Adrenal gland (tissue), 12 donors: ENCODE data around the gene IRX5. TPM values are rescaled to one million over a fixed set of nuclear protein-coding genes. Genes with fewer than 3 reads are reported as not detected.

ENCODE experiments used
- DNase-seq, 7 donors: peaks; one replicate each; pipeline ENCODE4 v3.0.0-alpha.2; 2019 to 2020
- H3K27ac ChIP-seq, 5 donors: fragments of 200-600 bp; sonication (generic) in 4 of 5; 1 replicate in 3 of 5; 2 replicates in 2 of 5; pipeline versions ENCODE4 v1.5.1 to v1.8.0; 2016 to 2020; ENCODE audit warnings: mild to moderate bottlenecking in 1 of 5
- H3K27me3 ChIP-seq: fragments of 200-600 bp; 2 replicates; pipeline ENCODE4 v1.8.0; 2021
- H3K36me3 ChIP-seq, 2 donors: fragments of 200-600 bp; replicated peaks in 1 of 2; 1 replicate in 1 of 2; 2 replicates in 1 of 2; pipeline versions ENCODE4 v1.5.1 to v1.8.0; 2018 to 2022
- H3K4me1 ChIP-seq, 2 donors: fragments of 200-600 bp; replicated peaks in 1 of 2; 1 replicate in 1 of 2; 2 replicates in 1 of 2; pipeline versions ENCODE4 v1.5.1 to v1.8.0; 2018 to 2021
- H3K4me3 ChIP-seq, 4 donors: fragments of 200-600 bp; sonication (generic) in 3 of 4; one replicate each; pipeline ENCODE4 v1.5.1; 2016 to 2018
- H3K9me3 ChIP-seq, 3 donors: fragments of 200-600 bp; sonication (generic) in 1 of 3; replicated peaks in 1 of 3; 1 replicate in 2 of 3; 2 replicates in 1 of 3; pipeline versions ENCODE4 v1.5.1 to v1.8.0; 2016 to 2021
- POLR2A ChIP-seq, 2 donors: fragments of 450-650 bp; IDR thresholded peaks; one replicate each; pipeline ENCODE4 v1.6.1; 2017; ENCODE audit warnings: antibody characterized with exemption in 2 of 2, mild to moderate bottlenecking in 2 of 2, moderate library complexity in 1 of 2
- WGBS, 4 donors: extraction: QIAGEN DNeasy Blood & Tissue Kit in 2 of 4; methylation state at CpG; one replicate each; pipeline versions ENCODE4 v1.1.5 to v1.1.7; 2013 to 2017; 5-methylcytosine and 5-hydroxymethylcytosine counted together
- intact Hi-C, 2 donors: fragments of 100-400 bp; cut with DNase I; formaldehyde crosslinking; loops; one replicate each; pipeline versions ENCODE4 v1.14.1 to v1.15.0; 2022 to 2023
- polyA plus RNA-seq, 3 donors: library from polyadenylated mRNA; stranded (reverse); fragments of 200-250 nt in 2 of 3; fragments of 350-450 nt in 1 of 3; fragmentation: Illumina TruSeq in 1 of 3; extraction: RNeasy Lipid Tissue Mini Kit (QIAGEN cat#74804) in 1 of 3; gene quantifications; one replicate each; pipeline ENCODE4 v1.2.3, GENCODE V29; 2013 to 2014
- total RNA-seq, 9 donors: library from RNA; depleted of rRNA in 4 of 9; stranded (reverse); fragments of >200 nt in 4 of 9; fragments of 120-200 nt in 1 of 9; fragmentation: NEBNext Ultra II Directional in 1 of 9; extraction: Animal tissue kit (Norgen Biotek cat#: 25700) in 1 of 9; gene quantifications; one replicate each; pipeline versions ENCODE4 v1.1.0 to v1.2.4, GENCODE V29; 2013 to 2023
- TF ChIP-seq, protein P1 (sequence below), 6 experiments: fragments of 450-650 bp in 4 of 6; fragments of 200-600 bp in 2 of 6; sonication (generic) in 1 of 6; IDR thresholded peaks; 1 replicate in 5 of 6; 2 replicates in 1 of 6; pipeline versions ENCODE4 v1.5.1 to v1.8.0; 2016 to 2021; ENCODE audit warnings: antibody characterized with exemption in 6 of 6, mild to moderate bottlenecking in 2 of 6, moderate library complexity in 1 of 6
- donor health status: healthy with polysubstance abuse.
- donor health status: Bipolar disorder and iron deficiency.
- donor health status: DM: yes; HTN: yes; CAD: no.
- donor health status: DM: no; HTN: no; CAD: no.
- donor health status: DM: no; HTN: no; CAD: no.
- donor health status: DM: yes; HTN: yes; CAD: no.

Gene IRX5
- total and polyA plus RNA-seq, 12 donors: 0.29 to 4.2 (median 1.3) TPM

DNA sequence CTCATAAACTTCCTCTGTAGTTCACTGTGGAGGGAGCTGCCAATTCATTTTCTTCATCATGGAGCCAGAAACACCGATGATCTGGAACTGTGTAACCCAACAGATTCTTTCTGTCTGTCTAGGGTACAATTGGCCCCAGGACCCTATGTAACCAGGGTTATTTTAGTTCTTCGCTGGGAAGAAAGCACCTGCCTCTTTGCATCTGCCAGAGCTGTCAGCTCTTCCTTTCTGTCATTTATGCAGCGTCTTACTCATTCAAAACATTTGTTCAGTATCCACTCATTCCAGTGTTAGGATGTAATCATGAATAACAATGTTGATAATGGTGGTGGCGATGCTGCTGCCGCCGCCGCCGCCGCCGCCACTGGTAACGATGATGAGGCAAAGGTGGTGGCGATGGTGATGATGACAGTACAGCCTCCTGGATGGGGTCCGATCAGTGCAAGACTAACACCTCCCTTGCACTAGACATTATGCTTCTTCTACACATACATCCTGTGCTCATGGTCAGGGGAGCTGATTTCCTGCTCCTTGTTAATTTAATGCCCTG is 46.1 kb downstream of the IRX5 start:
- no peaks in the 10 kb centered on the region for H3K9me3 ChIP-seq
- TF ChIP-seq, protein P1, sequence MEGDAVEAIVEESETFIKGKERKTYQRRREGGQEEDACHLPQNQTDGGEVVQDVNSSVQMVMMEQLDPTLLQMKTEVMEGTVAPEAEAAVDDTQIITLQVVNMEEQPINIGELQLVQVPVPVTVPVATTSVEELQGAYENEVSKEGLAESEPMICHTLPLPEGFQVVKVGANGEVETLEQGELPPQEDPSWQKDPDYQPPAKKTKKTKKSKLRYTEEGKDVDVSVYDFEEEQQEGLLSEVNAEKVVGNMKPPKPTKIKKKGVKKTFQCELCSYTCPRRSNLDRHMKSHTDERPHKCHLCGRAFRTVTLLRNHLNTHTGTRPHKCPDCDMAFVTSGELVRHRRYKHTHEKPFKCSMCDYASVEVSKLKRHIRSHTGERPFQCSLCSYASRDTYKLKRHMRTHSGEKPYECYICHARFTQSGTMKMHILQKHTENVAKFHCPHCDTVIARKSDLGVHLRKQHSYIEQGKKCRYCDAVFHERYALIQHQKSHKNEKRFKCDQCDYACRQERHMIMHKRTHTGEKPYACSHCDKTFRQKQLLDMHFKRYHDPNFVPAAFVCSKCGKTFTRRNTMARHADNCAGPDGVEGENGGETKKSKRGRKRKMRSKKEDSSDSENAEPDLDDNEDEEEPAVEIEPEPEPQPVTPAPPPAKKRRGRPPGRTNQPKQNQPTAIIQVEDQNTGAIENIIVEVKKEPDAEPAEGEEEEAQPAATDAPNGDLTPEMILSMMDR (IDR thresholded peaks at IDR 0.05): no peak
- TF ChIP-seq POLR2A (IDR thresholded peaks at IDR 0.05): no peak
- no peak for DNase-seq
- no peak overlapping the region for H3K4me3 ChIP-seq
- 88 to 95% (median 91%) methylated on average over 13 of the region's 13 CpGs for WGBS, 4 donors
- H3K27me3 ChIP-seq: no peaks in the 10 kb centered on the region
- H3K4me1 ChIP-seq: no peaks in the 10 kb centered on the region
- H3K36me3 ChIP-seq: no peaks in the 10 kb centered on the region
- intact Hi-C loops: no loop called here
- H3K27ac ChIP-seq: no peak overlapping the region

DNA sequence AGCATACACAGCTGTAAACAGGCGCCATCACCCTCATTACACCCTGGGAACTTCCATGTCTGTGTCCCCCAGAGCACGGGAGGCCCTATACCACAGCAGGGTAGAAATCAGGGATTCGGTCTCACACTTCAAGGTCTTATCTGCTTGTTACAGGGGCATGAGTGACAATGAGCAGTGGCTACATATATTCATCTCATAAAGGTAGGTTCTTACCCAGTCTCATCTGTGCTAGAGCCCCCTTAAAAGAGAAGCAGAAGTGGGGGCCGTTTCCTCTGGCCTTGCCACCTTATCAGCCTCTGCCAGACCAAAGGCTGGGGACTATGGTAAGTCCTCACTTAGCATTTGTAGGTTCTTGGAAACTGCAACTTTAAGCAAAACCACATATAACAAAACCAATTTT is 46.5 kb downstream of the IRX5 start:
- 38 to 50% (median 43%) methylated on average over 2 to 4 of the region's 4 CpGs for WGBS, 4 donors
- Histone ChIP-seq H3K4me3 (no peak overlapping the region), H3K9me3 (no peaks in the 10 kb centered on the region), H3K4me1 (no peaks in the 10 kb centered on the region), H3K27me3 (no peaks in the 10 kb centered on the region), H3K36me3 (no peaks in the 10 kb centered on the region), H3K27ac (no peak overlapping the region)
- TF ChIP-seq, protein P1 (IDR thresholded peaks at IDR 0.05): no peak
- no peak for TF ChIP-seq POLR2A (IDR thresholded peaks at IDR 0.05)
- no peak for DNase-seq
- intact Hi-C loops: no loop called here

DNA sequence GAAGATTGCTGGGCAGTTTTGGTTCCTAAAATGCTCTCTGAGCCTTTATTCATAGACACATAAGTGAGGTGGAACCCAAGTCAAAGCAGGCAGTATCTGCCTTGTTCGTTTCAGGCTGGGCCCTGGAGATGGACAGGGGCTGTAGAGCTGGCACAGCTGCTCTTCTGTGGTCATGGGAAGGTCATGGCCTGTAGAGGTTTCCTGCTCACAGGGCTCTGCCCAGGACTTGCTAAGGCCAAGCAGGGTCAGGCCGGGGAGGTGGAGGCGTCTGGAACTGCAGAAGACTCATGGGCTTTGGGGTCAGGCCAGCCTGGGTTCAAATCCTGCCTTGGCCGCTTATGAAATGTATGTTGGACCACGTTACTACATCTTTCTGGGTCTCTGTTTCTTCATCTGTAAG is 50.2 kb downstream of the IRX5 start:
- Histone ChIP-seq H3K9me3 (no peaks in the 10 kb centered on the region), H3K36me3 (no peaks in the 10 kb centered on the region), H3K4me1 (no peaks in the 10 kb centered on the region), H3K27me3 (no peaks in the 10 kb centered on the region), H3K4me3 (no peak overlapping the region), H3K27ac (no peak overlapping the region)
- DNase-seq: no peak
- intact Hi-C loops: no loop called here
- WGBS, 4 donors: 73 to 80% (median 77%) methylated on average over 4 to 5 of the region's 5 CpGs
- TF ChIP-seq, protein P1 (IDR thresholded peaks at IDR 0.05): no peak
- no peak for TF ChIP-seq POLR2A (IDR thresholded peaks at IDR 0.05)
